ENCODE results near the gene VCX2. TPM values are rescaled to one million over a fixed set of nuclear protein-coding genes. Genes with fewer than 3 reads are reported as not detected.

Gene VCX2
- total and polyA plus RNA-seq, 2 of the 4 experiments (the other 2 are of a cell fraction): not detected

DNA sequence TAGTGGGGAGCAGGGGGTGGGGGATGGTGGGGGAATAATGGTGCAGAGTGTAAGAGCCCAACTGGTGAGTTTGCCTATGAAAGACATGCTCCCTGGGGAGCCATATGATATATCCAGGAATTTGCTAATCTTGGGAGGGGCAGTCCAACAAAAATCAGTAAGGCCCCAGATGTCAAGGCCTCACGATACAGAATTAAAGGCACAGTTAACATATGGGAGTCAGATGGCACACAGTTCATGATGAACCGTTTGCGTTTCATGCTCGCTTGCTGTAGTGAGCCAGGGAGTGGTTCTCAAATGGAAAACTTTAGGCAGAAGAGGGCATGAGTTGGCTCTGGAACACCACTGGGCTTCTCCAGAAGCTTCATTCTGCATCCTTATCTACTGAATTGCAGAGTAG is 33.9 kb upstream of the VCX2 start:
- WGBS, 2 experiments (ENCODE audit: extremely low coverage in 2 of 2, insufficient read length in 1 of 2): 40% methylated on average over 1 of the region's 4 CpGs; no CpG with 5 or more reads in 1 of the 2 experiments
- no peak overlapping the region for H3K27ac ChIP-seq (ENCODE audit: insufficient read depth, low read length)
- H3K36me3 ChIP-seq (ENCODE audit: control insufficient read depth, insufficient read depth, low read length): no peaks in the 10 kb centered on the region
- ChIA-PET POLR2A (ENCODE audit: unreplicated experiment) (no interaction called here), CTCF (no interaction called here)
- no peak overlapping the region for H2BK120ac ChIP-seq (ENCODE audit: low read depth, low read length)
- no peak overlapping the region for H3K56ac ChIP-seq (ENCODE audit: extremely low read depth, insufficient read depth, low read length)
- DNase-seq (no peak), ATAC-seq (ENCODE audit: low read depth) (no peak)
- H2AK5ac ChIP-seq (ENCODE audit: low read depth, low read length): no peak overlapping the region
- no peaks in the 10 kb centered on the region for H3K79me1 ChIP-seq (ENCODE audit: low read depth in 1 of 2, low read length in 2 of 2)
- no TSS peak for BruUV-seq (replicated peaks)
- no peak overlapping the region for H3K18ac ChIP-seq (ENCODE audit: low read depth, low read length)
- no peak overlapping the region for H3K23ac ChIP-seq (ENCODE audit: low read depth, low read length)
- H4K5ac ChIP-seq (ENCODE audit: low read depth, low read length): no peak overlapping the region
- H3K27me3 ChIP-seq (ENCODE audit: control insufficient read depth, insufficient read depth, low read length): no peaks in the 10 kb centered on the region
- H3K4ac ChIP-seq (ENCODE audit: low read depth, low read length): no peak overlapping the region
- intact Hi-C loops (cut with micrococcal nuclease) (no loop called here), dilution Hi-C loops (cut with HindIII; ENCODE audit: low sequenced_read_pairs, unreplicated experiment) (no loop called here), in situ Hi-C loops (cut with MboI; ENCODE audit: low sequenced_read_pairs) (no loop called here)
- no peak overlapping the region for H3K14ac ChIP-seq (replicated peaks; ENCODE audit: low read depth, low read length)
- H2AFZ ChIP-seq (replicated peaks; ENCODE audit: low read length, poor library complexity): no peak overlapping the region
- no peak overlapping the region for H3K9ac ChIP-seq (ENCODE audit: low read depth, low read length)
- no peak overlapping the region for H2BK15ac ChIP-seq (ENCODE audit: low read depth, low read length)
- no peak overlapping the region for H3K4me3 ChIP-seq (ENCODE audit: insufficient read depth, low read depth, low read length)
- H2AK9ac ChIP-seq (replicated peaks; ENCODE audit: low read depth, low read length, poor library complexity): no peak overlapping the region
- no peak overlapping the region for H2BK5ac ChIP-seq (ENCODE audit: low read depth, low read length, poor library complexity, severe bottlenecking)
- H4K20me1 ChIP-seq (ENCODE audit: insufficient read depth, low read length): no peaks in the 10 kb centered on the region
- peaks cover 10% of the 10 kb centered on the region for H3K9me3 ChIP-seq (ENCODE audit: control insufficient read depth, insufficient read depth, low read length)
- H3K9me1 ChIP-seq (ENCODE audit: insufficient read depth, low read length): no peaks in the 10 kb centered on the region
- no peaks in the 10 kb centered on the region for H3K4me1 ChIP-seq (ENCODE audit: control insufficient read depth, insufficient read depth, low read length)
- TF ChIP-seq MAFK (IDR thresholded peaks at IDR 0.05; ENCODE audit: low read depth, low read length): no peak
- TF ChIP-seq RAD21 (IDR thresholded peaks at IDR 0.05; ENCODE audit: low read length): no peak
- no peak for TF ChIP-seq CHD1 (IDR thresholded peaks at IDR 0.05; ENCODE audit: low read depth, low read length)
- TF ChIP-seq SMC3 (IDR thresholded peaks at IDR 0.05; ENCODE audit: low read depth, low read length): no peak
- no peak for TF ChIP-seq USF2 (IDR thresholded peaks at IDR 0.05; ENCODE audit: low read depth, low read length)
- no peak for TF ChIP-seq CTCF (conservative IDR thresholded peaks at IDR 0.05; ENCODE audit: low read depth, low read length)
- no peak for TF ChIP-seq CEBPB (IDR thresholded peaks at IDR 0.05; ENCODE audit: low read depth, low read length)
- no peak for TF ChIP-seq POLR2A (IDR thresholded peaks at IDR 0.05; ENCODE audit: low read depth, low read length)
- TF ChIP-seq RCOR1 (IDR thresholded peaks at IDR 0.05; ENCODE audit: insufficient replicate concordance, low read length): no peak
- no peak for TF ChIP-seq MAZ (IDR thresholded peaks at IDR 0.05; ENCODE audit: borderline replicate concordance, low read depth, low read length)
- TF ChIP-seq, protein P1, sequence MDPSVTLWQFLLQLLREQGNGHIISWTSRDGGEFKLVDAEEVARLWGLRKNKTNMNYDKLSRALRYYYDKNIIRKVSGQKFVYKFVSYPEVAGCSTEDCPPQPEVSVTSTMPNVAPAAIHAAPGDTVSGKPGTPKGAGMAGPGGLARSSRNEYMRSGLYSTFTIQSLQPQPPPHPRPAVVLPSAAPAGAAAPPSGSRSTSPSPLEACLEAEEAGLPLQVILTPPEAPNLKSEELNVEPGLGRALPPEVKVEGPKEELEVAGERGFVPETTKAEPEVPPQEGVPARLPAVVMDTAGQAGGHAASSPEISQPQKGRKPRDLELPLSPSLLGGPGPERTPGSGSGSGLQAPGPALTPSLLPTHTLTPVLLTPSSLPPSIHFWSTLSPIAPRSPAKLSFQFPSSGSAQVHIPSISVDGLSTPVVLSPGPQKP (IDR thresholded peaks at IDR 0.05; ENCODE audit: borderline replicate concordance, low read depth, low read length): no peak
- no peak for TF ChIP-seq RFX5 (IDR thresholded peaks at IDR 0.05; ENCODE audit: low read depth, low read length)
- no peak for TF ChIP-seq MXI1 (IDR thresholded peaks at IDR 0.05; ENCODE audit: borderline replicate concordance, low read depth, low read length)
- H4K91ac ChIP-seq (ENCODE audit: insufficient read depth, low read depth, low read length): no peak overlapping the region
- H4K8ac ChIP-seq (ENCODE audit: low read depth in 2 of 2, low read length in 2 of 2): no peak overlapping the region
- no peak overlapping the region for H2BK20ac ChIP-seq (ENCODE audit: low read depth, low read length)
- no peak overlapping the region for H3K4me2 ChIP-seq (ENCODE audit: low read depth, low read length)

Data from IMR-90 (cell line).